Endodermal cell (in vitro differentiated cells): ENCODE data around the gene EMC10. TPM values are rescaled to one million over a fixed set of nuclear protein-coding genes. Genes with fewer than 3 reads are reported as not detected.
"Not testable (repeated sequence)": the region's sequence is repeated elsewhere in the genome, so short reads cannot be mapped to it uniquely, and the experiment has no call there.

Experiments used
- DNase-seq: peaks from one replicate; pipeline ENCODE4 v3.0.0-alpha.2; 2017
- H3K27ac ChIP-seq: 2 replicates; pipeline ENCODE4 v1.5.1; 2013; ENCODE audit warnings: mild to moderate bottlenecking, low read depth, low read length, moderate library complexity
- H3K27me3 ChIP-seq: 2 replicates; pipeline ENCODE4 v1.6.1; 2013; ENCODE audit warnings: mild to moderate bottlenecking, low read length, moderate library complexity; ENCODE audit not compliant: insufficient read depth, control insufficient read depth, poor library complexity, severe bottlenecking
- H3K36me3 ChIP-seq: 2 replicates; pipeline ENCODE4 v1.7.0; 2013; ENCODE audit warnings: mild to moderate bottlenecking, low read length, moderate library complexity; ENCODE audit not compliant: control insufficient read depth, insufficient read depth
- H3K4me1 ChIP-seq: one replicate; pipeline ENCODE4 v1.7.0; 2013; ENCODE audit warnings: low read length; ENCODE audit not compliant: control insufficient read depth, insufficient read depth
- H3K4me3 ChIP-seq: 2 replicates; pipeline ENCODE4 v1.5.1; 2013; ENCODE audit warnings: mild to moderate bottlenecking, low read length, moderate library complexity
- H3K9ac ChIP-seq: 2 replicates; pipeline ENCODE4 v1.6.1; 2013; ENCODE audit warnings: mild to moderate bottlenecking, low read length, moderate library complexity; ENCODE audit not compliant: poor library complexity, severe bottlenecking; ENCODE audit errors: extremely low read depth
- H3K9me3 ChIP-seq: 2 replicates; pipeline ENCODE4 v1.6.1; 2013; ENCODE audit warnings: mild to moderate bottlenecking, low read length, moderate library complexity; ENCODE audit not compliant: control insufficient read depth
- H3K27ac Mint-ChIP-seq: 2 replicates; pipeline ENCODE4 v1.8.0; 2020; ENCODE audit warnings: mixed read lengths
- H3K27me3 Mint-ChIP-seq: 2 replicates; pipeline ENCODE4 v1.8.0; 2021; ENCODE audit warnings: mild to moderate bottlenecking, mixed read lengths; ENCODE audit not compliant: insufficient read depth
- H3K36me3 Mint-ChIP-seq: 2 replicates; pipeline ENCODE4 v1.8.0; 2020; ENCODE audit warnings: low read depth, mixed read lengths
- H3K4me1 Mint-ChIP-seq: 2 replicates; pipeline ENCODE4 v1.8.0; 2020; ENCODE audit warnings: mixed read lengths
- H3K4me3 Mint-ChIP-seq: 2 replicates; pipeline ENCODE4 v1.8.0; 2020; ENCODE audit warnings: mild to moderate bottlenecking, moderate library complexity, mixed read lengths
- H3K9me3 Mint-ChIP-seq: 2 replicates; pipeline ENCODE4 v1.8.0; 2020; ENCODE audit warnings: mild to moderate bottlenecking, mixed read lengths
- WGBS, 2 experiments: methylation state at CpG; one replicate each; pipeline versions ENCODE4 v1.1.5 to v1.1.7; 2013; ENCODE audit warnings: missing lambda C conversion rate in 2 of 2, mixed read lengths in 1 of 2; ENCODE audit not compliant: insufficient coverage in 1 of 2, insufficient read length in 1 of 2; 5-methylcytosine and 5-hydroxymethylcytosine counted together
- total RNA-seq, 2 donors: library from RNA; stranded (reverse); fragmentation: NEBNext Ultra II Directional in 1 of 2; extraction: Animal tissue kit (Norgen Biotek cat#: 25700) in 1 of 2; gene quantifications; 2 replicates in 1 of 2; 3 replicates in 1 of 2; pipeline ENCODE4 v1.2.1, GENCODE V29; 2021
- TF ChIP-seq, protein P1 (sequence below): fragments of 200-600 bp; sonication (generic); conservative IDR thresholded peaks from 2 replicates; pipeline ENCODE4 v1.5.0; 2021; ENCODE audit warnings: antibody characterized with exemption, mild to moderate bottlenecking

EMC10 gene
- total RNA-seq, 2 donors from 2014 or later = 119 to 123 TPM

DNA sequence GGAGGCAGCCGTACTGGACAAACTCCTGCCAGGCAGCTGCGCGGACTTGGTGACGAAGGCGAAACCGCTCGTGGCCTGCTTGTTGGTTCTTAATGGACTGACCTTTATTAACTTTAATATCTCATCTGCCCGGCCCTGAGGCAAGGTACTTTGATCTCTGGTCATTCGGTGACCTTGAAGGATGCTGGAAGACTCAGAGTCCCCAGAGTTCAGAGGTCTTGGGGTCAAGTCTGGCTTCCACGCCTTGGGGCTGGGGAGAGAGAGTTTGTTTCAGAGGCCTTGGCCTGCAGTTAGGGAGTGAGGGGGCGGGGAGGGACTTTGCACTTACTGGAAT lies 9.6 kb upstream of the EMC10 start:
- no peak for DNase-seq
- Histone ChIP-seq H3K9me3 (peaks cover 4% of the 10 kb centered on the region), H3K36me3 (no peaks in the 10 kb centered on the region), H3K27me3 (no peaks in the 10 kb centered on the region), H3K9ac (no peak overlapping the region), H3K4me3 (no peak overlapping the region), H3K27ac (no peak overlapping the region), H3K4me1 (no peaks in the 10 kb centered on the region)
- 87 to 90% methylated on average over 5 to 11 of the region's 11 CpGs for WGBS, 2 experiments
- no peaks in the 10 kb centered on the region for H3K36me3 Mint-ChIP-seq
- no peak overlapping the region for H3K4me3 Mint-ChIP-seq
- peaks cover 7% of the 10 kb centered on the region for H3K27me3 Mint-ChIP-seq
- TF ChIP-seq, protein P1, sequence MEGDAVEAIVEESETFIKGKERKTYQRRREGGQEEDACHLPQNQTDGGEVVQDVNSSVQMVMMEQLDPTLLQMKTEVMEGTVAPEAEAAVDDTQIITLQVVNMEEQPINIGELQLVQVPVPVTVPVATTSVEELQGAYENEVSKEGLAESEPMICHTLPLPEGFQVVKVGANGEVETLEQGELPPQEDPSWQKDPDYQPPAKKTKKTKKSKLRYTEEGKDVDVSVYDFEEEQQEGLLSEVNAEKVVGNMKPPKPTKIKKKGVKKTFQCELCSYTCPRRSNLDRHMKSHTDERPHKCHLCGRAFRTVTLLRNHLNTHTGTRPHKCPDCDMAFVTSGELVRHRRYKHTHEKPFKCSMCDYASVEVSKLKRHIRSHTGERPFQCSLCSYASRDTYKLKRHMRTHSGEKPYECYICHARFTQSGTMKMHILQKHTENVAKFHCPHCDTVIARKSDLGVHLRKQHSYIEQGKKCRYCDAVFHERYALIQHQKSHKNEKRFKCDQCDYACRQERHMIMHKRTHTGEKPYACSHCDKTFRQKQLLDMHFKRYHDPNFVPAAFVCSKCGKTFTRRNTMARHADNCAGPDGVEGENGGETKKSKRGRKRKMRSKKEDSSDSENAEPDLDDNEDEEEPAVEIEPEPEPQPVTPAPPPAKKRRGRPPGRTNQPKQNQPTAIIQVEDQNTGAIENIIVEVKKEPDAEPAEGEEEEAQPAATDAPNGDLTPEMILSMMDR = no peak
- no peak overlapping the region for H3K27ac Mint-ChIP-seq
- peaks cover 5% of the 10 kb centered on the region for H3K4me1 Mint-ChIP-seq
- H3K9me3 Mint-ChIP-seq = no peaks in the 10 kb centered on the region

DNA sequence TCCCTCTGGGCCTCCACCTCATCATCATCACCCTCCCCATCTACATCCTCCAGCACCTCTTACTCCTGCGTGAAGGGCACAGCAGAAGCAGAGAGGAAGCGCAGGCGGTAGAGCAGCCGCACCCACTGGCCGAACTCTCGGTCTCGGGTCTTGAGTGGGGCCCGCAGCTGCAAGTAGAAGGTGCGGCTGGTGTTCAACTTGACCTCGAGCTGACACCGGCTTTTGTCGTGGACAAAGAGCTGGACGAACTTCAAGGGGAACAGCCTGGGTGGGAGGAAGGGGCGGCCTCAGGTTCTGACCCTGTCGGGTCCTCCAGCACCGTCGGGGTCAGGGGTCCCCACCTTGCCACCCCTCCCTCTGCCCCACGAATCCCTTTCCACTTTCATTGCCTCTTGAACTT lies 8.7 kb upstream of the EMC10 start:
- H3K4me1 Mint-ChIP-seq = peaks cover 5% of the 10 kb centered on the region
- no peaks in the 10 kb centered on the region for H3K9me3 Mint-ChIP-seq
- 90 to 96% methylated on average over 13 to 18 of the region's 18 CpGs for WGBS, 2 experiments
- no peak overlapping the region for H3K4me3 Mint-ChIP-seq
- H3K36me3 ChIP-seq = no peaks in the 10 kb centered on the region
- DNase-seq = no peak
- H3K9me3 ChIP-seq = peaks cover 7% of the 10 kb centered on the region
- peaks cover 7% of the 10 kb centered on the region for H3K27me3 Mint-ChIP-seq
- H3K27me3 ChIP-seq = no peaks in the 10 kb centered on the region
- no peak overlapping the region for H3K4me3 ChIP-seq
- H3K27ac Mint-ChIP-seq = no peak overlapping the region
- no peaks in the 10 kb centered on the region for H3K4me1 ChIP-seq
- no peaks in the 10 kb centered on the region for H3K36me3 Mint-ChIP-seq
- H3K9ac ChIP-seq = no peak overlapping the region
- TF ChIP-seq, protein P1 = no peak
- no peak overlapping the region for H3K27ac ChIP-seq

DNA sequence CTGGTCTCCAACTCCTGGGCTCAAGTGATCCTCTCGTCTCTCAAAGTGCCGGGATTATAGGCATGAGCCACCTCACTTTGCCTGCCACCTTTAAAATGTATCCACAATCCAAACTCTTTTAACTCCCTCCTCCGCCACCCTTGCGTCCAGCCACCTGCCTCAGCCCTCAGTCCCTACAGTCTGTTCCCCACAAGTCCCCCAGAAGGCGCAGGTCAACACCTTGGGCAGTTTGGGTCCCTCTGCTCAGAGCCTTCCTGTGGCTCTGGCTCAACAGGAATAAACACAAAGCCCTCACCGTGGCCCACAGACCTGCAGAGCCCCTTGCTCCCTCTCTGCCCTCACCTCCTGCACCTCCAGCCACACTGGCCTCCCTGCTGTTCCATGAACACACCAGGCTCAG lies 7.5 kb upstream of the EMC10 start:
- DNase-seq = no peak
- Histone ChIP-seq H3K9ac (no peak overlapping the region), H3K27ac (no peak overlapping the region), H3K4me1 (no peaks in the 10 kb centered on the region), H3K36me3 (no peaks in the 10 kb centered on the region), H3K27me3 (no peaks in the 10 kb centered on the region), H3K9me3 (peaks cover 7% of the 10 kb centered on the region), H3K4me3 (no peak overlapping the region)
- Mint-ChIP-seq H3K4me3 (no peak overlapping the region), H3K27ac (no peak overlapping the region), H3K36me3 (no peaks in the 10 kb centered on the region), H3K27me3 (peaks cover 12% of the 10 kb centered on the region), H3K4me1 (peaks cover 5% of the 10 kb centered on the region), H3K9me3 (no peaks in the 10 kb centered on the region)
- TF ChIP-seq, protein P1 = no peak
- 82 to 84% methylated on average over 2 to 6 of the region's 6 CpGs for WGBS, 2 experiments

DNA sequence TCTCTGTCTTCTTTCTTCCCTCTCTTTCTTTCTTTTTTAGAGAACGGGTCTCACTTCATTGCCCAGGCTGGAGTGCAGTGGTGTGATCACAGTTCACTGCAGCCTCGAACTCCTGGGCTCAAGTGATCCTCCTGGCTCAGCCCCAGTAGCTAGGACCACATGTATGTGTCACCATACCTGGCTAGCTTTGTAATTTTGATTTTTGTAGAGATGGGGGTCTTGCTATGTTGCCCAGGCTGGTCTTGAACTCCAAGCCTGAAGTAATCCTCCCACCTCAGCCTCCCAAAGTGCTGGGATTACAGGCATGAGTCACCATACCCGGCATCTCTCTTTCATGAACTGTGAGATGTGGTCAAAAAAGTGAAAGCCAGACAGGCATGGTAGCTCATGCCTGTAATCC lies 3.0 kb upstream of the EMC10 start:
- H3K4me1 Mint-ChIP-seq, H3K27me3 ChIP-seq, H3K27ac Mint-ChIP-seq, H3K36me3 ChIP-seq, H3K9ac ChIP-seq, DNase-seq, H3K4me3 Mint-ChIP-seq, H3K4me3 ChIP-seq, H3K4me1 ChIP-seq, H3K27ac ChIP-seq: not testable (repeated sequence)
- Mint-ChIP-seq H3K9me3 (peaks cover 21% of the 10 kb centered on the region), H3K27me3 (peaks cover 11% of the 10 kb centered on the region), H3K36me3 (peaks cover 15% of the 10 kb centered on the region)
- 60 to 86% methylated on average over 2 to 3 of the region's 3 CpGs for WGBS, 2 experiments
- H3K9me3 ChIP-seq = peaks cover 19% of the 10 kb centered on the region
